CD14-positive monocyte (primary cell): Measurements from ENCODE around the gene RNF130. TPM values are rescaled to one million over a fixed set of nuclear protein-coding genes. Genes with fewer than 3 reads are reported as not detected.

ENCODE experiments used
- DNase-seq, 3 donors: peaks; one replicate each; pipeline ENCODE4 v3.0.0-alpha.2; 2011 to 2022
- H2AFZ ChIP-seq: 2 replicates; pipeline ENCODE4 v1.6.0; 2012; ENCODE audit warnings: mild to moderate bottlenecking, low read depth, low read length, inconsistent platforms; ENCODE audit not compliant: insufficient read depth, poor library complexity, severe bottlenecking
- H3K27ac ChIP-seq, 2 donors: 1 replicate in 1 of 2; 2 replicates in 1 of 2; pipeline ENCODE4 v1.5.1; 2012 to 2013; ENCODE audit warnings: low read length in 2 of 2, control low read depth in 1 of 2, inconsistent platforms in 1 of 2, low read depth in 1 of 2, mild to moderate bottlenecking in 1 of 2
- H3K27me3 ChIP-seq, 2 donors: one replicate each; pipeline versions ENCODE4 v1.6.0 to v1.6.1; 2011 to 2013; ENCODE audit warnings: low read length in 2 of 2; ENCODE audit not compliant: control insufficient read depth in 2 of 2, insufficient read depth in 2 of 2
- H3K36me3 ChIP-seq, 2 donors: replicated peaks in 1 of 2; 1 replicate in 1 of 2; 2 replicates in 1 of 2; pipeline versions ENCODE4 v1.5.1 to v1.6.1; 2012 to 2013; ENCODE audit warnings: low read length in 2 of 2, control low read depth in 1 of 2, inconsistent platforms in 1 of 2, mild to moderate bottlenecking in 1 of 2; ENCODE audit not compliant: insufficient read depth in 2 of 2, control insufficient read depth in 1 of 2
- H3K4me1 ChIP-seq, 2 donors: 1 replicate in 1 of 2; 2 replicates in 1 of 2; pipeline versions ENCODE4 v1.5.1 to v1.6.1; 2012 to 2013; ENCODE audit warnings: low read length in 2 of 2, control low read depth in 1 of 2, inconsistent platforms in 1 of 2, mild to moderate bottlenecking in 1 of 2, moderate library complexity in 1 of 2; ENCODE audit not compliant: insufficient read depth in 2 of 2, control insufficient read depth in 1 of 2
- H3K4me2 ChIP-seq: replicated peaks from 2 replicates; pipeline ENCODE3; 2012; ENCODE audit warnings: low read length, moderate library complexity, mild to moderate bottlenecking; ENCODE audit not compliant: poor library complexity, severe bottlenecking; ENCODE audit errors: extremely low read depth
- H3K4me3 ChIP-seq, 3 experiments: fragments of 200-600 bp in 1 of 3; sonication (generic) in 1 of 3; replicated peaks in 1 of 3; 1 replicate in 2 of 3; 2 replicates in 1 of 3; pipeline ENCODE4 v1.5.1; 2011 to 2013; ENCODE audit warnings: low read length in 3 of 3, mild to moderate bottlenecking in 3 of 3, control low read depth in 2 of 3, low read depth in 2 of 3, inconsistent platforms in 1 of 3, moderate library complexity in 1 of 3
- H3K79me2 ChIP-seq: 2 replicates; pipeline ENCODE4 v1.6.0; 2012; ENCODE audit warnings: mild to moderate bottlenecking, control low read depth, inconsistent platforms, low read length, moderate library complexity; ENCODE audit not compliant: insufficient read depth
- H3K9ac ChIP-seq: 2 replicates; pipeline ENCODE4 v1.6.0; 2017; ENCODE audit warnings: low read length, mild to moderate bottlenecking; ENCODE audit not compliant: insufficient read depth, poor library complexity, severe bottlenecking
- H3K9me3 ChIP-seq, 2 donors: replicated peaks in 1 of 2; 1 replicate in 1 of 2; 2 replicates in 1 of 2; pipeline versions ENCODE4 v1.5.1 to v1.6.1; 2012 to 2013; ENCODE audit warnings: low read length in 2 of 2, control low read depth in 1 of 2; ENCODE audit not compliant: control insufficient read depth in 1 of 2, insufficient read depth in 1 of 2
- H4K20me1 ChIP-seq: 2 replicates; pipeline ENCODE4 v1.6.0; 2012; ENCODE audit warnings: mild to moderate bottlenecking, low read length, control low read depth, moderate library complexity; ENCODE audit not compliant: insufficient read depth
- H3K27ac Mint-ChIP-seq, 7 donors: one replicate each; pipeline ENCODE4 v1.8.0; 2020; ENCODE audit warnings: mild to moderate bottlenecking in 7 of 7, mixed read lengths in 7 of 7, moderate library complexity in 6 of 7, inconsistent platforms in 2 of 7
- H3K27me3 Mint-ChIP-seq, 3 donors: one replicate each; pipeline ENCODE4 v1.8.0; 2021 to 2022; ENCODE audit warnings: low read depth in 3 of 3, mild to moderate bottlenecking in 3 of 3, mixed read lengths in 3 of 3, moderate library complexity in 3 of 3, inconsistent platforms in 1 of 3
- H3K36me3 Mint-ChIP-seq, 2 donors: one replicate each; pipeline ENCODE4 v1.8.0; 2020; ENCODE audit warnings: mixed read lengths in 2 of 2, inconsistent platforms in 1 of 2, mild to moderate bottlenecking in 1 of 2
- H3K4me1 Mint-ChIP-seq: one replicate; pipeline ENCODE4 v1.8.0; 2020; ENCODE audit warnings: mild to moderate bottlenecking, mixed read lengths
- H3K4me3 Mint-ChIP-seq, 2 donors: one replicate each; pipeline ENCODE4 v1.8.0; 2020; ENCODE audit warnings: mild to moderate bottlenecking in 2 of 2, mixed read lengths in 2 of 2, moderate library complexity in 1 of 2
- H3K9me3 Mint-ChIP-seq, 7 donors: one replicate each; pipeline ENCODE4 v1.8.0; 2020 to 2022; ENCODE audit warnings: mixed read lengths in 7 of 7, mild to moderate bottlenecking in 6 of 7, moderate library complexity in 6 of 7, inconsistent platforms in 2 of 7
- WGBS: methylation state at CpG from one replicate; pipeline ENCODE4 v1.1.5; 2013; ENCODE audit warnings: missing lambda C conversion rate; ENCODE audit not compliant: insufficient coverage; 5-methylcytosine and 5-hydroxymethylcytosine counted together
- intact Hi-C, 2 donors: fragments of 100-400 bp; cut with micrococcal nuclease; formaldehyde crosslinking; loops; one replicate each; pipeline versions ENCODE4 v1.15.0 to v1.15.1; 2023
- polyA plus RNA-seq, 3 donors: library from polyadenylated mRNA; depleted of rRNA in 1 of 3; unstranded in 2 of 3; stranded (reverse) in 1 of 3; fragments of 300-500 nt in 2 of 3; fragments of >200 nt in 1 of 3; fragmentation: Illumina TruSeq in 2 of 3; gene quantifications; 1 replicate in 2 of 3; 2 replicates in 1 of 3; pipeline ENCODE4 v1.2.3, GENCODE V29; 2012 to 2021
- TF ChIP-seq, protein P1 (sequence below): fragments of 200-600 bp; IDR thresholded peaks from one replicate; pipeline ENCODE4 v1.8.0; 2022; ENCODE audit warnings: antibody characterized with exemption, mild to moderate bottlenecking

The RNF130 gene
- polyA plus RNA-seq, 3 donors, result 294 to 439 (median 376) TPM

DNA sequence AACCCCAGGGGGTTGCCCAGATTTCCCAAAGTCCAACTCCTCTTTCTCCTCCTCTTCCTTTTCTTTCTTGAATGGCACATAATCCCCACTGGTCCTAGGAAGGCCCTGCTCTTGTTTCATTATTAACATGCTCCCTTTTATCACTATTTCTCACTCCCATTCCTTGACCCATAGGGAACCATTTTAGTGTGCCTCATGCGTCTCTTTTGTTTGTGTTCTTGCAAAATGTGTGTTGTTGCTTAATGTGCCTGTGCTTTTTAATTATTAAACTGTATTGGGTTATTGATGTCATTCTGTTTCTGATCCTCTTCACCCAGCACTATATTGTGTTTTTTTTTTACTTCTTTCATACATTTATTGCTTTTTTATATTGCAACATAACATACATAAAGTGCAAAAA lies 4.1 kb upstream of the RNF130 start:
- H3K4me3 ChIP-seq, result no peak overlapping the region
- peaks cover 10 to 25% (median 10%) of the 10 kb centered on the region in 3 donors for H3K27me3 Mint-ChIP-seq
- H3K4me2 ChIP-seq, result no peak overlapping the region
- no peaks in the 10 kb centered on the region for H3K36me3 ChIP-seq
- H3K27ac ChIP-seq, result no peak overlapping the region
- TF ChIP-seq, protein P1, sequence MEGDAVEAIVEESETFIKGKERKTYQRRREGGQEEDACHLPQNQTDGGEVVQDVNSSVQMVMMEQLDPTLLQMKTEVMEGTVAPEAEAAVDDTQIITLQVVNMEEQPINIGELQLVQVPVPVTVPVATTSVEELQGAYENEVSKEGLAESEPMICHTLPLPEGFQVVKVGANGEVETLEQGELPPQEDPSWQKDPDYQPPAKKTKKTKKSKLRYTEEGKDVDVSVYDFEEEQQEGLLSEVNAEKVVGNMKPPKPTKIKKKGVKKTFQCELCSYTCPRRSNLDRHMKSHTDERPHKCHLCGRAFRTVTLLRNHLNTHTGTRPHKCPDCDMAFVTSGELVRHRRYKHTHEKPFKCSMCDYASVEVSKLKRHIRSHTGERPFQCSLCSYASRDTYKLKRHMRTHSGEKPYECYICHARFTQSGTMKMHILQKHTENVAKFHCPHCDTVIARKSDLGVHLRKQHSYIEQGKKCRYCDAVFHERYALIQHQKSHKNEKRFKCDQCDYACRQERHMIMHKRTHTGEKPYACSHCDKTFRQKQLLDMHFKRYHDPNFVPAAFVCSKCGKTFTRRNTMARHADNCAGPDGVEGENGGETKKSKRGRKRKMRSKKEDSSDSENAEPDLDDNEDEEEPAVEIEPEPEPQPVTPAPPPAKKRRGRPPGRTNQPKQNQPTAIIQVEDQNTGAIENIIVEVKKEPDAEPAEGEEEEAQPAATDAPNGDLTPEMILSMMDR, result no peak
- no peak for DNase-seq
- H3K4me1 Mint-ChIP-seq, result peaks cover 14% of the 10 kb centered on the region
- H3K36me3 Mint-ChIP-seq, result peaks cover 0 to 3% of the 10 kb centered on the region in 2 donors
- peaks cover 13% of the 10 kb centered on the region for H3K79me2 ChIP-seq
- no peak overlapping the region for H3K27ac Mint-ChIP-seq
- no peak overlapping the region for H3K9ac ChIP-seq
- no peak overlapping the region for H3K4me3 Mint-ChIP-seq
- peaks cover 14% of the 10 kb centered on the region in 2 donors for H3K4me1 ChIP-seq
- peaks cover 5 to 16% (median 12%) of the 10 kb centered on the region in 7 donors for H3K9me3 Mint-ChIP-seq
- peaks cover 0 to 5% of the 10 kb centered on the region in 2 donors for H3K27me3 ChIP-seq
- no CpG with 5 or more reads among the region's 1 CpG for WGBS
- H2AFZ ChIP-seq, result no peak overlapping the region
- intact Hi-C loops, result no loop called here
- peaks cover 7% of the 10 kb centered on the region for H4K20me1 ChIP-seq
- H3K9me3 ChIP-seq, result peaks cover 1 to 11% of the 10 kb centered on the region in 2 donors

DNA sequence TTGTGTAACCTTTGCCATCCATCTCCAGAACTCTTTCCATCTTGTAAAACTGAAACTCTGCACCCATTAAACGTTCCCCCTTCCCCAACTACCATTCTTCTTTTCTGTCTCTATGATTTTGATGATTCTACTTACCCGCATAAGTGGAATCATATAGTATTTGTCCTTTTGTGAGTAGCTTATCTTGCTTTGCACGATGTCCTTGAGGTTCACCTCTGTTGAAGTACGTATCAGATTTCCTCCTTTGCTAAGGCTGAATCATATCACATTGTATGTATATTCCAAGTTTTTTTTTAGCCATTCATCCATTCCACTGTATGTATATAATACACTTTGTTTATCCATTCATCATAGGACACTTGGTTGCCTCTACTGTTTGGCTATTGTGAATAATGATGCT lies 2.9 kb upstream of the RNF130 start:
- peaks cover 0 to 9% of the 10 kb centered on the region in 2 donors for H3K9me3 ChIP-seq
- H3K36me3 Mint-ChIP-seq, result no peaks in the 10 kb centered on the region
- no peak for DNase-seq
- no peak overlapping the region for H3K4me3 Mint-ChIP-seq
- H3K27me3 Mint-ChIP-seq, result peaks cover 3 to 12% (median 7%) of the 10 kb centered on the region in 3 donors
- H3K9me3 Mint-ChIP-seq, result peaks cover 2 to 11% (median 6%) of the 10 kb centered on the region in 7 donors
- H2AFZ ChIP-seq, result no peak overlapping the region
- no peak overlapping the region for H3K4me2 ChIP-seq
- peaks cover 15 to 18% of the 10 kb centered on the region in 2 donors for H3K4me1 ChIP-seq
- no peak overlapping the region for H3K9ac ChIP-seq
- no peak overlapping the region for H3K27ac Mint-ChIP-seq
- intact Hi-C loops, result loop anchor here in 1 of 2 donors (5.0 kb wide), 1 partner anchor 52 kb away; no protein-coding TSS in a partner anchor
- no peaks in the 10 kb centered on the region for H3K27me3 ChIP-seq
- H3K4me3 ChIP-seq, result no peak overlapping the region
- TF ChIP-seq, protein P1, result no peak
- peaks cover 16% of the 10 kb centered on the region for H4K20me1 ChIP-seq
- no CpG with 5 or more reads among the region's 4 CpGs for WGBS
- peaks cover 24% of the 10 kb centered on the region for H3K79me2 ChIP-seq
- no peak overlapping the region for H3K27ac ChIP-seq
- peaks cover 15% of the 10 kb centered on the region for H3K4me1 Mint-ChIP-seq
- H3K36me3 ChIP-seq, result no peaks in the 10 kb centered on the region
